ENCODE measurements around the gene SND1.

SND1 gene

GRCh38 chr7:128099204-128099671 is 447.2 kb downstream of the SND1 start:
- in situ Hi-C loops (cut with MboI; ENCODE audit: low sequenced_read_pairs, unreplicated experiment), result no loop called here
- no peak for DNase-seq (ENCODE audit: low spot score)
- no peak for TF ChIP-seq CTCF (IDR thresholded peaks at IDR 0.05; ENCODE audit: borderline replicate concordance, control extremely low read depth, extremely low read depth, insufficient read depth, missing control alignments)

GRCh38 chr7:128100225-128100948 is 448.4 kb downstream of the SND1 start:
- no peak for DNase-seq (ENCODE audit: low spot score)
- in situ Hi-C loops (cut with MboI; ENCODE audit: low sequenced_read_pairs, unreplicated experiment), result no loop called here
- no peak for TF ChIP-seq CTCF (IDR thresholded peaks at IDR 0.05; ENCODE audit: borderline replicate concordance, control extremely low read depth, extremely low read depth, insufficient read depth, missing control alignments)

GRCh38 chr7:128100949-128101713 is 449.1 kb downstream of the SND1 start:
- in situ Hi-C loops (cut with MboI; ENCODE audit: low sequenced_read_pairs, unreplicated experiment), result no loop called here
- TF ChIP-seq CTCF (IDR thresholded peaks at IDR 0.05; ENCODE audit: borderline replicate concordance, control extremely low read depth, extremely low read depth, insufficient read depth, missing control alignments), result no peak
- no peak for DNase-seq (ENCODE audit: low spot score)

GRCh38 chr7:128102490-128103291 is 450.7 kb downstream of the SND1 start:
- TF ChIP-seq CTCF (IDR thresholded peaks at IDR 0.05; ENCODE audit: borderline replicate concordance, control extremely low read depth, extremely low read depth, insufficient read depth, missing control alignments), result no peak
- DNase-seq (ENCODE audit: low spot score), result no peak
- in situ Hi-C loops (cut with MboI; ENCODE audit: low sequenced_read_pairs, unreplicated experiment), result no loop called here

GRCh38 chr7:128103498-128104107 is 451.6 kb downstream of the SND1 start:
- TF ChIP-seq CTCF (IDR thresholded peaks at IDR 0.05; ENCODE audit: borderline replicate concordance, control extremely low read depth, extremely low read depth, insufficient read depth, missing control alignments), result no peak
- DNase-seq (ENCODE audit: low spot score), result peak; percentile 79
- in situ Hi-C loops (cut with MboI; ENCODE audit: low sequenced_read_pairs, unreplicated experiment), result no loop called here

Data from GM13976 (cell line).